ENCODE results near the gene BRF1. TPM values are rescaled to one million over a fixed set of nuclear protein-coding genes. Genes with fewer than 3 reads are reported as not detected.
A peak's percentile ranks its signal among the peaks of the same experiment; 100 is the strongest.

Gene BRF1
- total RNA-seq, 1 donor from 2014 or later, result 51.1 TPM

DNA sequence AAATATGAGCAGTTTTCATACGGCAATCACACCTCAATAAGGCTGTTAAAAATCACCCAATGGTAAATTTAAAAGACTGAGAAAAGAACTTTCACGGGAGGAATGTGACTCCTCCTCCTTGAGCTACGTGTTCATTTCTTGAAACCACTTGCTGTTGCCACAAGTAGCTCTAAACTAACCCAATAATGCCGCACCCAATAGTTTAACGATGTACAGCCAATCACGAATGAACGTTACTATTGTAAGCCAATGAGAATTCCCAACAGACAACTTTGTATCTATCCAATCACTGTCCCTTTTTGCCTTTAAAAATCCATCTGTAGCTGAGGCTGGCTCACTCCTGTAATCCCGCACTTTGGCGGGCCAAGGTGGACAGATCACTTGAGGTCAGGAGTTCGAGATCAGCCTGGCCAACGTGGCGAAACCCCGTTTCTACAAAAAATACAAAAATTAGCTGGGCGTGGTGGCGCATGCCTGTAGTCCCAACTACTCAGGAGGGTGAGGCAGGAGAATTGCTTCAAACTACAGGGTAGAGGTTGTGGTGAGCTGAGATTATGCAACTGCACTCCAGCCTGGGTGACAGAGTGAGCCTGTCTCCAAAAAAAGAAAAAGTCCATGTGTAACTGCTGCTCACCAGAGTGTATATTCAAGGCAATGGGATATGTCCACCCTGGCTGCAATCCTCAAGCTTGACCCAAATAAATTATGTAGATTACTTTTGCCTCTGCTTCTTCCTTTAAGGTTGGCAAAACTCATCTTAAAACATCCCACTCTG, 76.8 kb downstream of the BRF1 start:
- peaks cover 22% of the 10 kb centered on the region for H3K36me3 Mint-ChIP-seq (ENCODE audit: low read depth)
- no peak overlapping the region for H3K4me3 Mint-ChIP-seq

DNA sequence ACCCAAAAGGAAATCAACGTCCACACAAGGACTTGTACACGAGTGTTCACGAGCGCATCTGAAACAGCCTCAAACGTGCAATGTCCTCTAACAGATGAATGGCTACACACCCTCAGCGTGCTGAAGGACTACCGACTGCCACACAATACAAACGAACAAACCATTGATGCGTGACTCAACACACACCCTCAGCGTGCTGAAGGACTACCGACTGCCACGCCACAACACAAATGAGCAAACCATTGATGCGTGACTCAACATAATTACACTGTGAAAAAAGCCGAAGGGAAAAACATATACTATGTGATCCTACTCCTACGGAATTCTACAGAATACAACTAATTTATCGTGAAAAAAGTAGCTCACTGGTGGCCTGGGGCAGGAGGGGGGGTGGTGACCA, 77.5 kb downstream of the BRF1 start:
- TF ChIP-seq, protein P1, sequence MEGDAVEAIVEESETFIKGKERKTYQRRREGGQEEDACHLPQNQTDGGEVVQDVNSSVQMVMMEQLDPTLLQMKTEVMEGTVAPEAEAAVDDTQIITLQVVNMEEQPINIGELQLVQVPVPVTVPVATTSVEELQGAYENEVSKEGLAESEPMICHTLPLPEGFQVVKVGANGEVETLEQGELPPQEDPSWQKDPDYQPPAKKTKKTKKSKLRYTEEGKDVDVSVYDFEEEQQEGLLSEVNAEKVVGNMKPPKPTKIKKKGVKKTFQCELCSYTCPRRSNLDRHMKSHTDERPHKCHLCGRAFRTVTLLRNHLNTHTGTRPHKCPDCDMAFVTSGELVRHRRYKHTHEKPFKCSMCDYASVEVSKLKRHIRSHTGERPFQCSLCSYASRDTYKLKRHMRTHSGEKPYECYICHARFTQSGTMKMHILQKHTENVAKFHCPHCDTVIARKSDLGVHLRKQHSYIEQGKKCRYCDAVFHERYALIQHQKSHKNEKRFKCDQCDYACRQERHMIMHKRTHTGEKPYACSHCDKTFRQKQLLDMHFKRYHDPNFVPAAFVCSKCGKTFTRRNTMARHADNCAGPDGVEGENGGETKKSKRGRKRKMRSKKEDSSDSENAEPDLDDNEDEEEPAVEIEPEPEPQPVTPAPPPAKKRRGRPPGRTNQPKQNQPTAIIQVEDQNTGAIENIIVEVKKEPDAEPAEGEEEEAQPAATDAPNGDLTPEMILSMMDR (conservative IDR thresholded peaks at IDR 0.05), result no peak
- Mint-ChIP-seq H3K9me3 (no peaks in the 10 kb centered on the region), H3K4me1 (peaks cover 6% of the 10 kb centered on the region), H3K27ac (ENCODE audit: unreplicated experiment) (peak overlapping the region; percentile 59), H3K4me3 (no peak overlapping the region), H3K36me3 (ENCODE audit: low read depth) (peaks cover 22% of the 10 kb centered on the region), H3K27me3 (ENCODE audit: low read depth) (no peaks in the 10 kb centered on the region)
- no peak for DNase-seq (ENCODE audit: low read depth, low spot score)

More for the DNA sequence above, 76.8 kb downstream of the BRF1 start:
- Mint-ChIP-seq H3K4me1 (peaks cover 6% of the 10 kb centered on the region), H3K9me3 (no peaks in the 10 kb centered on the region), H3K27ac (ENCODE audit: unreplicated experiment) (no peak overlapping the region), H3K27me3 (ENCODE audit: low read depth) (no peaks in the 10 kb centered on the region)
- TF ChIP-seq, protein P1 (conservative IDR thresholded peaks at IDR 0.05), result no peak
- DNase-seq (ENCODE audit: low read depth, low spot score), result no peak

DNA sequence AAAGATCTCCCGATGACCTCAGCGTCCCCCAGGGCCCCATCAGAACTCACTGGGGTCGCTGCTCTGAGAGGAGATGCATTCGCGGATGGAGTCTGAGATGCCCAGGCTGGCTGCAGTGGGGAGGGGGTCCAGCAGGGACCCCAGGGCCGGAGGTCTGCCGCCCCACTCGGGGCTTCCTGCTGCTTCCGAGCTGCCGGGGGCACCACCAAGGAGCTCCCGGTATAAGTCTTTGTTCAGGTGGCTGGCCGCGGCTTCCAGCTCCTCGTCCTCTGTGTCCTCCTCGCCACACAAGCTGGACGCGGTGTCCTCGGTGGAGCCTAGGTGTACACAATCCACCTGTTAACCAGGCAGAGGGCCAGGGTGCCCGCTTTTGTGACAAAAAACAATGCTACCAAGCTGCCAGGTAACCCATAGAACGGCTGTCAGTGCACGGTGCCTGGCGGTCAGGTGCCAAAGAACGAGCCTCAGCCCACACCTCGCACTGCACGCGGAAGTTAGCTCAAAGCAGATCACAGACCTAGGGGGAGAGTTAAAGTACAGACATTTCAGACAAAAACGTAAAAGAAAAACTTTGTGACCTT, 79.1 kb downstream of the BRF1 start:
- no peak for DNase-seq (ENCODE audit: low read depth, low spot score)
- H3K4me3 Mint-ChIP-seq, result no peak overlapping the region
- H3K27ac Mint-ChIP-seq (ENCODE audit: unreplicated experiment), result no peak overlapping the region
- TF ChIP-seq, protein P1 (conservative IDR thresholded peaks at IDR 0.05), result no peak
- peaks cover 6% of the 10 kb centered on the region for H3K4me1 Mint-ChIP-seq
- no peaks in the 10 kb centered on the region for H3K27me3 Mint-ChIP-seq (ENCODE audit: low read depth)
- peaks cover 18% of the 10 kb centered on the region for H3K36me3 Mint-ChIP-seq (ENCODE audit: low read depth)
- H3K9me3 Mint-ChIP-seq, result no peaks in the 10 kb centered on the region

DNA sequence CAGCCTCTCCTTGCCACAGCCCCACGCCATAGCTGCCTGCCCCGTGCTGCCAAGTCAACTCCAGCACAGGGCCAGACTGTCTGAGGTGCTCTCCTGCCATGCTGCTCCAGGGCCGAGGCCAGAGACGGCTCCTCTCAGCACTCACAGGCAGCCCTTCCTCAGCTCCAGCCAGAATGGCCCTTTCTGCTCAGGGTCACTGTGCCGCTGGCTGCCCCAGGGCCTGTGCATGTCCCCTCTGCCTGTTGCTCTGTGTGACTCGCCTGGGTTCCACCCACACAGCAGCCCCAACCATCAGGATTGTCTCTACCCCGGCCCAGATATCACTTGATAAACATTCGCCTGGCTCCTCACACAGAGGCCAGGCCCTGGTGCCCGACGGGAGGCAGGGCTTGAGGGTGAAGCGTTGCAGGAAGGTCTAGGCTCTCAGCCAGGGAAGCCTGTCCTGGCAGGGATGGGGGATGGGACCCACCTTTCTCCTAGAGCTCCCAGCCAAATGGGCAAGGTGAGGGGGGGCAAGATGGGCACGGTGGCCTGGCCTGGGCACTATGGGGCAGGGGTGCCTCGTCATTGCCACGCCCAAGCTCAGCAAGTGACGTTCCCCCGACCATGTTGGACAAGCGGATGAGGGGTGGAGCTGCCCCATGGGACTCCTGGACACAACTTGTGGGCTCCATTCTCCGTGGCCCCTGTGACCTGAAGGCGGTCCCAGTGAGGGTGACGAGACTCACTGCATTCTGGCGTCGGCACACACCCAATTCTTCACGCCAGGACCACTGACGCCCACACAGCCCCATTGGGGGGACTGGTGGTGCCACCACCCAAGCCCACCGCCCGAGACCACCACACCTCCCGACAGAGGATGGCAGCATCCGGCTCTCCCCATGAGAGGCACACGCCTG, 79.9 kb downstream of the BRF1 start:
- H3K9me3 Mint-ChIP-seq, result no peaks in the 10 kb centered on the region
- TF ChIP-seq, protein P1 (conservative IDR thresholded peaks at IDR 0.05), result no peak
- no peaks in the 10 kb centered on the region for H3K27me3 Mint-ChIP-seq (ENCODE audit: low read depth)
- no peak overlapping the region for H3K4me3 Mint-ChIP-seq
- H3K27ac Mint-ChIP-seq (ENCODE audit: unreplicated experiment), result peak overlapping the region; percentile 27
- peaks cover 6% of the 10 kb centered on the region for H3K4me1 Mint-ChIP-seq
- DNase-seq (ENCODE audit: low read depth, low spot score), result no peak
- peaks cover 19% of the 10 kb centered on the region for H3K36me3 Mint-ChIP-seq (ENCODE audit: low read depth)

DNA sequence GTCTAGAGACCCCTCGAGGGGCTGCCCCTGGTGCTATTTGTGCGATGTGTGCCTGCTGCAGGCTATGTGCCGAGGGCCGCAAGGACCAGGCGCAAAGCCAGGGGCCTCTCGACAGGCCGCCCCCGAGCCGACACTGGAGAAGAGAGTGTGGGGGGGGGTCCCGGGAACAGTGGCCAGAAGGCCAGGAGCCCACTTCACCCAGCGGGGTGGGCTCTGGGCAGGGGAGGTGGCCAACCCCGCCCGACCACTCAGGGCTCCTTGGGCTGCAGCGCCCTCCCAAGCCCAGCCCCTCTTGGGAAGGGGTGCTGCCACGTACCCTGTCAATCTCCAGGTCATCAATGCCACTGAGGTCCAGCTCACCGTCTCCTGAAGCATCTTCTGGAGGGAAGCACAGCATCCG, 81.0 kb downstream of the BRF1 start:
- Mint-ChIP-seq H3K4me1 (peaks cover 6% of the 10 kb centered on the region), H3K36me3 (ENCODE audit: low read depth) (peaks cover 25% of the 10 kb centered on the region), H3K27ac (ENCODE audit: unreplicated experiment) (no peak overlapping the region), H3K9me3 (no peaks in the 10 kb centered on the region), H3K4me3 (no peak overlapping the region), H3K27me3 (ENCODE audit: low read depth) (no peaks in the 10 kb centered on the region)
- DNase-seq (ENCODE audit: low read depth, low spot score), result no peak
- TF ChIP-seq, protein P1 (conservative IDR thresholded peaks at IDR 0.05), result no peak
